Stimulated activated CD4-positive, alpha-beta T cell treated with anti-CD3 and anti-CD28 coated beads, TNF-alpha, amount 100 ng/mL, for 4 hours (primary cell): ENCODE data around the gene FER.
"Not testable (repeated sequence)": the region's sequence is repeated elsewhere in the genome, so short reads cannot be mapped to it uniquely, and the experiment has no call there.

Source experiments
- DNase-seq, 3 experiments: peaks; one replicate each; pipeline ENCODE4 v3.0.0-alpha.2; 2020; ENCODE audit warnings: low read depth in 3 of 3

FER gene

GRCh38 chr5:108747111-108747773 is 455 bp upstream of the FER start:
- DNase-seq = no peak

DNA sequence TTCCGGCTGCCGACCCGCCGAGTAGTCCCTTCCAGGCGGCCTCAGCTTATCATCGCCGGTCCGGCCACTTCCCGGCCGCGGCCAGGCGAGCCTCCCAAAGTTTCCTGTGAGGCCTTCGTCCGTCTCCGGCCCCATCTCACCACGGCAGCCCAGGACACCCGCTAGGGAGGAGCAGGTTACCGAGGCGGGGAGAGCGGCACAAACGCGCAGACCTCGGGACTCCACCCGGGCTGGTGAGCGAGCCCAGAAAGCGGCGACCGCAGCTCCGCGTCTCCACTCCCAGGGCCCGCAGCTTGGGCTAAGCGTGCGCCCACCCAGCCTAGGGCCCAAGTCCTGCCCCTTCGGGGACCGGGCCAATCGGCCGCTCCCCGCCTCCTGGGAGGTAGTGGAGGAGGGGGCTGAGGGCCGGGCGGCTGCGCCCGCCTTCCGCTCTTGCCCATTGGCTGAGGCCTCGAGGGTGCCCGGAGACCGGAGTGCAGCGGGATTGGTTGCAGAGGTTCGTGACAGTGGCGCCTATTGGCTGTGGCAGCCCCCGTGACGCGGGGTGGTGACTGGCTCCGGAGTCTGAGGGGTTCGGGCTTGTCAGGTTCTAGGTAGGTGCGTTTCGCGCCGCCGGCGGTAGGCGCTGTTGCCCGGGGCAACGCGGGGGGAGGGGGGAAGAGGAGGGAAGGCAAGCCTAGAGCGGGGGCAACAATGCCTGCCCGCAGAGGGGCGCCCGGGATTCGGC is 867 bp downstream of the FER start:
- DNase-seq = peak; percentile 89 to 97 (median 95)

GRCh38 chr5:108749128-108749861 is 1.6 kb downstream of the FER start:
- peak in 2 of 3 experiments; percentile 26 to 32 for DNase-seq

DNA sequence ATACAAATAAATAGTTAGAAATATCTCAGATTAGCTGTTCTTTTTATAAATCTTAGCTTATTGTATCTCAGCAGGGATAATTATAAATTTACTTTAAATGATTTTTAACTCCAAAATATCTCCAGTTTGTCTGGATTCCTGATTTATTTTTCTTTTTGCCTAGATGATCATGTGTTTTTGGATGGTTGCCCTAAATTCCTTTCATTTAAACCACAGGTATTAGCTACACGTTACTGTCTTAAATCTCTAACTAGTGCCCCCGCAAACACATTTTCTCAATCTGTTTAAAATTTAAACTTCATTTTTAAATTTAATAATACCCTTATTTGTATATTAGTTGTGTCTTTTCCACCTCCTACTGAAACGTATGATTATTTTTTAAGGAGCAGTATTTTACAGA is 5.6 kb downstream of the FER start:
- no peak for DNase-seq

GRCh38 chr5:108753877-108754276 is 6.2 kb downstream of the FER start:
- no peak for DNase-seq

- no peak for DNase-seq
These were observed 12.8 kb downstream of the FER start for GRCh38 chr5:108760512-108760911.

DNA sequence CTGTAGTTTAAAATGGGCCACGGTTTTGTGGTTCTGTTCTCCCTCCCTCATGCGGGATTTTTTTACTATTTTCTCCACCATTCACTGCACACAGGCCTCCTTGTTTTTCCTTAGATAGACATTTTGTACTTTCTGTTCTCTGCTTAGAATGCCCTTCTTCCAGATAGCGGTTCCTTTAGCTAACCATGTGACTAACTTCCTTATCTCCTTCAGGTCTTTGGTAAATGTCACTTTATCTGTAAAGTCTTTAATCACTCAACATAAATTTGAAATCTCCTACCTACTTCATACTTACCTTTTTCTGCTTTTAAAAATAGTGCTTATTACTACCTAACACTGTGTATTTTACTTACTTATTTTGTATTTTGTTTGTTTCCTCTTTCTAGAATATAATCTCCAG is 15.0 kb downstream of the FER start:
- DNase-seq = no peak

GRCh38 chr5:108763222-108763916 is 15.7 kb downstream of the FER start:
- DNase-seq = no peak

DNA sequence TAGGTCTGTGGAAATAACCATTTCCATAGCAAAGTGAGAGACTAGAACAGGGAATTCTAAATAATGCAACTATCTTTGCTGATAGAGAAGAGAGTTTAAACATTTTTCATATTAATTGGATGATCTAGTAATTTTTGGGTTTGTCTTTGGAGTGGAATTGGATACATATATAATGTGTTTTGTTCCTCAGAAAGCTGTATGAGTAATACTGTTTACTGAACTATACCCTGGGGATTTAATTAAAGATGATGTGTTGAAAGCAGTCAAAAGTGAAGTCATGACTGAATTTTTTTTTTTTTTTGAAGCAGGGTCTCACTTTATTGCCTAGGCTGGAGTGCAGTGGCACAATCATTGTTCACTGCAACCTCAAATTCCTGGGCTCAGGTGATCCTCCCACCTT is 17.9 kb downstream of the FER start:
- DNase-seq = no peak

DNA sequence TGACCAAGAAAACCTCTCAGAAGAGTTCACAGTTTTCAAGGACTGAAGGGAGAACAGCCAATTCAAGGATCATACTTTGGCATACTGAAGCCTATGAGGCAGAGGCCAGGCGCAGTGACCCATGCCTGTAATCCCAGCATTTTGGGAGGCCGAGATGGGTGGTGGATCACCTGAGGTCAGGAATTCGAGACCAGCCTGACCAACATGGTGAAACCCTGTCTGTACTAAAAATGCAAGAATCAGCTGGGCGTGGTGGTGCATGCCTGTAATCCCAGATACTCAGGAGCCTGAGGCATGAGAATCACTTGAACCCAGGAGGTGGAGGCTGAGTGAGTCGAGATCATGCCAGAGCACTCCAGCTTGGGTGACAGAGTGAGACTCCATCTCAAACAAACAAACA is 19.2 kb downstream of the FER start:
- not testable (repeated sequence) for DNase-seq

DNA sequence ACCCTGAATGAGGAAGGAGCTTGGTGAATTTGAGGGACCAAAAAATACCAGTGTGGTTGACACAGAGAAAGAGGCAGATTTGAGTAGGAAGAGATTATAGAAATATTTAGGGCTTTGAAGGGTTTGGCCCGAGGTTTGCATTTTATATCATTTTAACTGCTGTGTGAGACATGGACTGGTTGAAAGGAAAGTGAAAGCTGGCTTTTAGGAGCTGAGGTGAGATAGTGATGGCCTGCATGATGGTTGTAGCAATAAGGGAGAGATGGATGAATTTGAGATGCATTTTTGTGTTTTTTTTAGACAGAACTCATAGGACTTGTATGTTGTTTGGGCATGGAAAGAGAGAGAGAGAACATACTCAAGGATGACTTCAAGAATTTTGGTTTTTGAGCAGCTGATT is 21.7 kb downstream of the FER start:
- DNase-seq = no peak

GRCh38 chr5:108772626-108773025 is 24.9 kb downstream of the FER start:
- DNase-seq = no peak

- no peak for DNase-seq
These were observed 25.6 kb downstream of the FER start for GRCh38 chr5:108773330-108773729.

DNA sequence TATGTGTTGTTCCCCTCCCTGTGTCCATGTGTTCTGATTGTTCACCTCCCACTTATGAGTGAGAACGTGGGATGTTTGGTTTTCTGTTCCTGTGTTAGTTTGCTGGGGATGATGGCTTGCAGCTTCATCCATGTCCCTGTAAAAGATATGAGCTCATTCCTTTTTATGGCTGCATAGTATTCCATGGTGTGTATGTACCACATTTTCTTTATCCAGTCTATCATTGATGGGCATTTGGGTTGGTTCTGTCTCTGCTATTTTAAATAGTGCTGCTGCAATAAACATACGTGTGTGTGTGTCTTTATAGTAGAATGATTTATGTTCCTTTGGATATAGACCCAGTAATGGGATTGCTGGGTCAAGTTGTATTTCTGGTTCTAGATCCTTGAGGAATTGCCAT is 26.4 kb downstream of the FER start:
- DNase-seq = not testable (repeated sequence)

DNA sequence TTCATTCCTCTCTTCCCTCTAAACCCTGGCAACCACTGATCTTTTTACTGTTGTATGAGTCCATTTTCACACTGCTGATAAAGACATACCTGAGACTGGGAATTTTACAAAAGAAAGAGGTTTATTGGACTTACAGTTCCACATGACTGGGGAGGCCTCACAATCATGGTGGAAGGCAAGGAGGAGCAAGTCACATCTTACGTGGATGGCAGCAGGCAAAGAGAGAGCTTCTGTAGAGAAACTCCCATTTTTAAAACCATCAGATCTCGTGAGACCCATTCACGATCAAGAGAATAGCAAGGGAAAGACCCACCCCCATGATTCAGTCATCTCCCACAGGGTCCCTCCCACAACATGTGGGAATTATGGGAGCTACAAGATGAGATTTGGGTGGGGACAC is 29.9 kb downstream of the FER start:
- DNase-seq = not testable (repeated sequence)

GRCh38 chr5:108784577-108784976 is 36.9 kb downstream of the FER start:
- DNase-seq = not testable (repeated sequence)

DNA sequence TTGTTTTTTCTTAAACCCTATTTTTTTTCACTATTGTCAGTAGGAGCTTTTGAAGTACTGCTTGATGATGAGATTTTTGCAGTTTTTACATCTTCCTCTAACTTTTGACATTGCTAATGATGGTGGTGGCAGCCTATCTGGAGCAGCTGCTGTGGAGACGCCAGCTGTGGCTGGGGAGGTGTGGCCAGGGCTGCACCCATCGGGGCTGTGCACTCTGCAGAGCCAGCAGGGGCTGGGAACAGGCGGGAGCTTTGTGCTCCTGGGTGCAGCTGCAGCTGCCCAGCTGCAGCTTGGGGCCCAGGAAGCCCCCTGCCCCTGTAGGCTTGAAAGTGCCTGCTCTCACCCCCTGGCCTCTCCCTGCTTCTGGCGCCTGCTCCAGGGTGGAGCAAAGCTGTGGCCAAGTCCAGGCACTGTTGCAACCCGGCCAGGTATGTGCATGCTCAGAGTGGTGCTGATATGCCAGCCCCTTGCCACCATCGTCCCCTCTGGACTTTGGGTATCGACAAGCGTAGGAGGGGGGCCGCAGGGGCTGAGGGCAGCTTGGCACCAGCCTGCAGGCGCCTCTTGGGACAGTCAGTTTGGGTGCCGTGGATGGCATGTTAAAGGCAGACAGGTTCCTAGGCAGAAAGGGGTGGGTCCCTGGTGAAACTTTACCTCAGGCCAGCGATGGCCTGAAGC is 39.2 kb downstream of the FER start:
- no peak for DNase-seq

DNA sequence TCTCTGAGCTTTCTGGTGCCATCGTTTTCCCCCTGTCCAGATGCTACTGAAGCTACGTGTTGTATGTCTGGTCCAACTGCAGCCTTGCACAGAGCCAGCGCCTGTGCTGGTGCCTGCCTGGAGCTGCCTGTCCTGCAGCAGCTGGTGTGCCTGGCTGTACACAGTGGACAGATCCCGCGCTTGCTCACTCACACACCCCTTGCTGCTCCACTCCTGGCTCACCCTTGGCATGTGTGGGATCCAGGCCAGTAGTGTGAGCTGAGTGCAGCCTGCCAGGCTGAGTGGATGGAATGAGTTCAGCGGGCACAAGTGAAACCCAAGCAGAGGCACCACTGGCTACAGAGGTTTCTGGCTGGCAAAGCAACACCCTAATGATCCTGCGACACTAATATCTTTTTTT is 40.4 kb downstream of the FER start:
- no peak for DNase-seq

DNA sequence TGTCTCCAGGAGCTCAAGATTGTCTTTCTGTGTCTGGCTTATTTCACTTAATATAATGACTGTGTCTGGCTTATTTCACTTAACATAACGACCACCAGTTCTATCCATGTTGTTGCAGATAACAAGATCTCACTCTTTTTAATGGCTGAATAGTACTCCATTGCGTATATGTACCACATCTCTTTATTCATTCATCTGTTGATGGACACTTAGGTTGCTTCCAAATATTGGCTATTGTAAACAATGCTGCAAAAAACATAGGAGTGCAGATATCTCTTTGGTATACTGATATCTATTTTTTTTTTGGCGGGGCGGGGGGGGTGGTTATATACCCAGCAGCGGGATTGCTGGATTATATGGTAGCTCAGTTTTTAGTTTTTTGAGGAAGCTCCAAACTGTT is 45.5 kb downstream of the FER start:
- DNase-seq = no peak

- not testable (repeated sequence) for DNase-seq
These were observed 46.7 kb downstream of the FER start for GRCh38 chr5:108794349-108794748.

GRCh38 chr5:108797396-108797795 is 49.7 kb downstream of the FER start:
- no peak for DNase-seq

- DNase-seq = no peak
These were observed 50.3 kb downstream of the FER start for GRCh38 chr5:108797986-108798385.
